GM20431 (cell line): ENCODE measurements around the gene SLC6A20.

Experiments
- in situ Hi-C: fragments of 300-500 bp; cut with MseI, MboI; formaldehyde crosslinking; loops from one replicate; pipeline ENCODE4 v1.15.0; 2020; ENCODE audit warnings: low sequenced_read_pairs; ENCODE audit not compliant: unreplicated experiment

Gene SLC6A20

DNA sequence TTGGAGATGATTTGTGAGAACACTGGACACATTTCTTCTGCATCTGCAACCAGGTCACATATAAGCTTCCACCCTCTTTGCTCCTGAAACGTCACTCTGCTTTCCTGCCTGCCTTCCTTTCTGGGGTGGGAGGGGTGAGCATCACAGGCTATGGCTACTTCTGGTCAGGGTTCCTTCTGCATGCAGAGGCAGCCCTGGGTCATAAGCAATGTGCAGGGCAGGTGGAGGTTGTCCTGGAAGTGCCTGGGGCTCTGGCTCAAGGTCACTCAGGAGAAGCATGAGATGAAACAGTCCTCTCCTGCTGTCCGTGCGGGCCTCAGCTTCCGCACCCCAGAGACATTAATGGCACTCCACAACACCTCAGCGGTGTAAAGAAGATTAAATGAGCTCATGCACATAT lies 15.1 kb downstream of the SLC6A20 start:
- in situ Hi-C loops, result no loop called here

DNA sequence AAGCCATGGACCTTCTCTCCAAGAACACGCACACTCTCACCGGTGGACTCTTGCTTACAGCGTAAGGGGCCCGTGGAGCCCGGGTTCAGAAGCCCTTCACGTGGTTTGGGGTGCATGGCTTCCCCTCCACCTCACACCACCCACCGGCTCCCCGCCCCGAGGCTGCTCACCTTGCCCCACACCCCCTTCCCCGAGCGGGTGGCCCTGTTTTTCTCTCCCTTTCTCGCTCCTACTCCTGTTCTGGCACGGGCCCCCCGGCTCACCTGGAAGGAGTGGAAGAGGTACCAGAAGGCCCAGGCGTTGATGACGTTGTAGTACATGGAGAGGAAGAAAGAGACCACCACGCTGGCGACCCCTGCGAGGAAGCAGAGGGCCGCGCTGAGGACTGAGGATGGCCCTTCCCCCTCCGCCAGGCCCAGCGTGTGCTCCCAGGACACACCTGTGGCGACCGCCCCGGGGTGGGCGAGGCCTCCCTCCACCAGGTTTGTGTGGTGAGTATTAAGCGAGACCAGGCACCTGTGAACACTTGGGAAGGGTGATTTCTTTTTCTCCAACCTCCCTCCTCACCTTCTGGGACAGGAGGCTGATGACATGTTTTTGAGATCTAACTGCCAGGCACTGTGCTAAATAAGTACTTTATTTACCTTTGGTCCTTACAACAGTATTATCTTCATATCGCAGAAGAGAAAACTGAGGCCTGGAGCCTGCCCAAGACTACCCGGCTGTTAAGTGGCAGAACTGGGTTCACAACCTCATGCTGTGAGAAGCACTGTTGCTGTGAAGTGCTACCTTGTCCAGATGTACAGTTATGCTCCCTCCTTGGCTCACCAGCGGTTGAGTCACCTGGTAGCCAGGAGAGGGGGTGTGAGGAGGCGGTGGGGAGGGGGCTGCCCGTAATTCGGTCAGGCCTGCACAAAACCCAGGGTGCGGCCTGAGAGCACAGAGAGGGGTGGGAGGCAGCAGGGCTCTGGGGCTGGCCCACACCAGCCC lies 16.3 kb downstream of the SLC6A20 start:
- in situ Hi-C loops, result no loop called here

DNA sequence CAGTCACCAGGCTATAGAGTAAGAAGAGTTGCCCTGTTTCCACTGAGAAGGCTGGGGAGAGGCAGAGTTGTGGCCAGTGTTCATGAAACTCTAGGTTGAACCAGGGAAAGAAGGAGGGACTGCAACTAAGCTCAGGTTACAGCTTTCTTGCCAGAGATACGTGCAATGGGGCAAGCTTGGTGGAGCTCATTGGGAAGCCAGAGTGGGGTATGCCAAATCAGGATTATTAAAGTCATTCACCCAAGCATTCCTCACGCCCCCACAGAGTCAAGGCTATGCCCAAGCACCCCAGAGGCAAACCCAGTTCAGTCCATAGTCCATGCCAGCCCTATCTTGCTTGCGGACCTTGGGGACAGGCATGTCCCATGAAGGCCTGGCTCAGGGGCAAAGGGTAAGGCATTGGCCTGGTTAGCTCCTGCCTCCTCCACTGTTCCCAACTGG lies 17.6 kb downstream of the SLC6A20 start:
- in situ Hi-C loops, result no loop called here

DNA sequence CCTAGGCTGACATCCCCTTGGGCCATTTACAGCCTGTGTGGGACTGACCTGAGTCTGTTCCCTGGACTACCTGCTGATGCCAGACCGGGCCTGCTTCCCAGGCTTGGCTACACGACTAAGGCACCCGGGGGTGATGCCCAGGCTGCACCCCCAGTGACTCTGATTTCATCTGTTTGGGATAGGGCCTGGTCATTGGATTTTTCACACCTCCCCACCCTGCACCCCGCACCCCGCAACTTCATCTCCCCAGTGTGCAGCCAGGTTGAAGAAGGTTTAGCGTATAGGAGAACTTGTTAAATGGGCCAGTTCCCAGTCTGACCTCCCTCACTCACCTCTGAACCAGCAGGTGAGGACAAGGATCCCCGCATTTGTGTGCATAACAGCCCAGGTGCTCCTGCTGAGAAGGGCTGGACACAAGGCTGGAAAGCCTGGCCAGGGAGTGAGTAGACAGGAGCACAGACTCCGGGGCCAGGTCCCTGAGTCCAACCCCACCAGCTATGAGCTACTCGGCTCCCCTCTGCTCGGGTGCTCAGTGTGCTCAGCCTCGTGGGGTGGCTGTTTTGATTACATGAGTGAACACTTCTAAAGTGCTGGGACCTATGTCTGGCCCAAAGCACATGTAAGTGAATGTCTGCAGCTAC lies 18.5 kb downstream of the SLC6A20 start:
- in situ Hi-C loops, result no loop called here

DNA sequence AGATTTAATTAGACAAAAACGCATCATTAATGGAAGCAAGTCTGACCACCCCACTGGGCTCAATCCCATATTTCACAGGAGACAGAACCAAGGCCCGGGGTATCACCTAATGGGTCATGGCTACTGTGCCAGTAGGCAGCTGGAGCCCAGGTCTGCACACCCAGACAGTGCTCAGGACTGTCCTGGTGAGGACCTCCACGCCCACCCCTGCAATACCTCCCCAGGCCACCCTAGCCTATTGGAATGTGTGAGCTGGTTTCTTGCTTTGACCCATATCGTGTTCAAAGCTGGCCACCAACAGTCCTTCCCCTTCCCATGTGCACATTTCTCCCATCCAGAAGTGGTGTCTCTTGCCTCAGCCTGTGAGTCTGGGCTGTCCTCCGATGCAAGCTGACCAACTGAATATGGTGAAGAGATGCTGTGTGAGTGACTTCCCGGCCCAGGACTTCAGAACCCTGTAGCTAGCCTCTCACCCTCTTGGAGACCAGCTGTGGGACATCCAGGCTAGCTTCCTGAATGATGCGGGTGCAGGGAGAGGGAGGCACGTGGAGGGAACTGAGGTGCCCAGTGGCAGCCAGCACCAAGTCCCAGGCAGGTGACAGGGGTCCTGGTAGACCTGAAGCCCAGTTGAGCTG lies 19.1 kb downstream of the SLC6A20 start:
- in situ Hi-C loops, result no loop called here

DNA sequence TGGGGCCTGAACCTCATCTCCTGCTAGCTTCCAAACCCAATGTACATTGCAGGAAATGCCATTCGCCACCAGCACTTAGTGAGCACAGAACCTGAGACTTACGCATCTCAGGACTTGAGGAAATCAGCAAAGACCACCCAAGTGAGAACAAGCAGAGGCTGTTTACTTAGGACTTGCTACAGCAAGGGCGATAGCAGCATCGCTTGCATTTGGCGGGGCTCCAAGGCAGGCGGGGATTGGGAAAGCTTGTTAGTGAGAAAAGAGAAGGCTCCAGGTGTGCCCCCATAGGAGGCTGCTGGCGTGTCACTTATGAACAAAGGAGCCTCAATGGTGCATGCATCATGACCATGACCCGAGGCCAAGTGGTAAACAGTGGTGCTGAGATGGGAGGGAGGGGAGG lies 19.7 kb downstream of the SLC6A20 start:
- in situ Hi-C loops, result no loop called here

DNA sequence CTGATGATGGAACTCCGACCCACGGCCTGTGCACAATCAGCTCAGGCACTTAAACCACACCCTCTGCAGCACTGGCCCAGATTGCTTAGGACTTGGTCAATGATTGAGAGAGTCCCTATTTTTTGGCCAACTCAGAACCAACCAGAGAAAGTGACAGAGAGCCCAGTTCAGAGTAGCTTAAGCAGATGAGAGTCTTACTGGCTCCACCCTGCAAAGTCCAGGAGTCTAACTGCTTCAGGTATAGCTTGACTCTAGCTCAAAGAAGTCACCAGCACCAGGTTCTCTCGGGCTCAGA lies 20.1 kb downstream of the SLC6A20 start:
- in situ Hi-C loops, result no loop called here

DNA sequence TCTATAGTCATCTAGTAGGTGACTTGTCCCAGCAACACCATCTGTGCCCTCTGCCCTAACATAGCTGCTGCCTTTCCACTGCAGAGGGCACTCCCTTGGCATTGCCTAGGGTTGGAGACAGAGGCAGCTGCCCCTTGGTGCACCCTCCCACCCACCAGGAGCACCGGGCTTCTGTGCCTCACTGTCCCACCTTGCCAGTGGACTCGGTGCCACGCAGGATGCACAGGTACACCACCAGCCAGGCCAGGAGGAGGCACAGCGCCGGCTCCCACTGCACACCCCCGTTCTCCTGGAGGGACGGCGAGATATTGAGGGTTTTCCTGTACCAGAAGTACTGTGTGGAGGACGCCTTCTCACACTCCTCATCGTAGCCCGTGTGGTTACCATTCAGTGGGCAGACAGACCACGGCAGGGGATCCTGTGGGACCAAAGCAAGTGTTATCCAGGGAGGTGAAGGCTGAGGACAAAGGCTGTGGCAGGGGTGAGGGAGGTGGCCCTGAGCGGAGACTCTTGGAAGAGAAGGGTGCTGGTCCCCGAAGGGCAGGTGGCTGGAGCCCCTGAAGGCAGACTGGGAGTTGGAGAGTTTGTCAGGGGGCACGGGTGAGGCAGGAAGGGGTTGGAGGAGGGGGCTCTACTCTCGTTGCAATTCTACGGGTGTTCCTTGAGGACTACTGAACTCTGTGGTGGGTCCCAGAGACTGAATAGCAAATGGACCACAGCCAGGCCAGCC lies 20.6 kb downstream of the SLC6A20 start:
- in situ Hi-C loops, result no loop called here

DNA sequence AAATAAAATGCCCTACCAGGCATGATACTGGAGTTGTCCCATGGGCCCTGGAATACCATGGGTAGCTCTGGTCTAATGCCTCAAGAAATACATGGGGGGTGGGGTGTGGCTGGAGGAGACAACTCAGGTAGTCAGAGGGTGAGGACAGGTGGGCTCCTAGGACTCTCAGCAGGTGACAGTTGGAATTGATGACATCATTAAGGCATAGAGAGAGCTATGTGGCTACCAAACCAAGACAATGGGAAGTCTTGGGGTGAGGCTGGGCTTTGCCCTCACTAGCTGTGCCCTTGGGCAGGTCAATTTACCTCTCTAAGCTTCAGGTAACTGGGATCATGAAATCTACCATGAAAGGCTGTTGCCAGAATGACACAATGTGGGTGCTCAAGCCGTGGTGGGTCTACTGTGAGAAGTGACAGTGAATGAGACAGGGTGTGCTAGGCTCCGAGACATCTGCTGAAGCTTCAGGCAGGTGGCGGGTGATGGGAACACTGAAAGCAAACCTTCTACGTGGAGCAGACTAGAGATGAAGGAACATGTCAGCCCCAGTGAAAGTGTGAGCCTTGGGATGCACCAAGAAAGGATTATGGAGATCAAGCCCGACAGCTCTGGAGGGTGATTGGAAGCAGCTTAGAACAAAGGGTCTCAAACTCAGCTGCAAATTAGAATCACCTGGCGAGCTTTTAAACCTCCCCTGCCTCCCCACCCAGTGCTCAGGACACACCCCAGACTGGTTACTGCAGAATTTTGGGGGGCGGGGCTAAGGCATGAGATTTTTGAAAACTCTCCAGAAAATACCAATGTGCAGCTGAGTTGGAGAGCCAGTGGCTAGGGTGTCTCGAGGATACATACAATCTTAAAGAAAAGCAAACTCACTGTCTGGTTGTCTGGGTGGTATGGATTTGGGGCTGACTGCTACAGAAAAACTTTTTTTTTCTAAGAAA lies 21.5 kb downstream of the SLC6A20 start:
- in situ Hi-C loops, result loop anchor here (25.0 kb wide), 2 partner anchors 287 to 612 kb away; no protein-coding TSS in a partner anchor

DNA sequence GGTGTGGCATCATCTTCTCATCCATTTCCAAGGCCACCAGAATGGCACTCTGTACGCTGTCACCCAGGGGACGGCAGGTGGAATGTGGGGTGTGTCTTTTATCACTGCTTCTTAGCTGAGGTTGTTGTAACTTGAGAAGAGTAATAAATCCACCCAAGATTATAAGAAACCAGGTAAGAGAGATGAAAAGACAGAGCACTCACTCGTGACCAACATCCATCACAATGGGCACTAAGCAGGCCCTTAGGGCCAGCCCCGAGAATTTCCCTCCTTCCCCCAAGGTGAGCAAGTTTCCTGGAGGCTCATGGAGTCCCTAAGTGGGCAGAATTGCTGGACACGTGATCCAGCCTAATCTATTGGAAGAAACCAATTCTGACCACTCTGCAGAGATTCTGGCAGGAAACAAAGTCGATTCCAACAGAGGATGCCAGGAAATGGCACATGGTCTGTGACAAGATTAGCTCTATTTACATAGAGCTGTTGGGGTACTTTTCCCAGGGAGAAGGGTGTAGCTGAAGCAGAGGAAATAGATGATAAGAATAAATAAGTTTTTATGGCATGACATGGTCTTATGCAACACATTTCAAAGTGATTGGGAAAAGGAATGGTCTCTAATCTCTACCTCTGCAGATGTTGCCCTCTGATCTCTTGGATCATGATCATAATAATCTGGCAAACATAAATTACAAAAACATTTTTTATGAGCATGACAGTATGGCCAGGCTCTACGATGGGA lies 22.5 kb downstream of the SLC6A20 start:
- in situ Hi-C loops, result loop anchor here (25.0 kb wide), 2 partner anchors 288 to 613 kb away; no protein-coding TSS in a partner anchor

DNA sequence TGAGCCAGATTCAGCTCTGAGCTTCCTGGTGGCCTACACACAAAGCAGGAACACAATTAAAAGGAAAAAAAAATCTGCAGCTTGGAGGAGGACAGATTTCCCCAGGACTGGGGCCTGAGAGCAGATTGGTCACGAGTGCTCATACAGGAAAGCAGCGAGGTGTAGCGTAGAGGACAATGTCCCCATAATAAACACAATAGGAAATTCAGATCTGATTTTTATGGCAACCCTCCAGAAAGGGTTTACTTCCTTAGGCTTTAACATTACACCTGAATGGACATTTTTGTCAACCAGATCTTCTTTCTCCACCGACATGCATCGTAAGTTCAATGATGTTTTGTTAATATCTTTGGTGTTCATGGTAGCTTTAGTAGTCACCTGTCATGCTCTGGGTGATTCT lies 23.3 kb downstream of the SLC6A20 start:
- in situ Hi-C loops, result loop anchor here (25.0 kb wide), 2 partner anchors 289 to 614 kb away; no protein-coding TSS in a partner anchor

DNA sequence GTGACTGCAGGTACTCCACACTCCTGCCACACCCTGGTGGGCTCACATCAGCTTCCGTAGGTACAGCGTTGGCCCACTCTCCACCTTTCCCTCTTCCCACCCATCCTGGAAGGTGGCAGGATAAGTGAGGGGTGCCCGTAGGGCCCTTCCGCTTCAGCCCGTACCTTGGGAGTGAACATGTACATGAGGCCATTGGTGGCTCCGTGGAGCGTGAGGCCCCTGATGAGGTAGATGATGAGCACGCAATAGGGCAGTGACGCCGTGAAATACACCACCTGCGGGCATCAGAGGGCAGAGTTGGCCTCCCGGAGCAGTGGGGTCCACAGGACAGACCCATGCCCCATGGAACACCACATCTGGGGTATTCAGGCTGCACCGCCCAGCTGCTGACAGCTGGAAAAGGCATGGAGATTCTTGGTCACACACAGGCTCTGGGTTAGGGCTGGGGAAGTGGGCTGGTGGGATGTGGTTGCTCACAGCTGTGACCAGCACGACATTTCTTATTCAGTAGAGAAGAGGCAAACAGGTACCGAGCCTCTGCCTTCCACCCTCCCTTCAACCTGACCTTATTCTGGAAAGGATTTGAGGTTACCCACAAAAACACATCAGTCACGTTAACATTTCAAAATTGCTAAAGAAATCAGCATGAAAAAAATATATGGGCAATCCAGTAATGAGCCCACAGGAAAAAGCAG lies 23.8 kb downstream of the SLC6A20 start:
- in situ Hi-C loops, result loop anchor here (25.0 kb wide), 2 partner anchors 290 to 615 kb away; no protein-coding TSS in a partner anchor

DNA sequence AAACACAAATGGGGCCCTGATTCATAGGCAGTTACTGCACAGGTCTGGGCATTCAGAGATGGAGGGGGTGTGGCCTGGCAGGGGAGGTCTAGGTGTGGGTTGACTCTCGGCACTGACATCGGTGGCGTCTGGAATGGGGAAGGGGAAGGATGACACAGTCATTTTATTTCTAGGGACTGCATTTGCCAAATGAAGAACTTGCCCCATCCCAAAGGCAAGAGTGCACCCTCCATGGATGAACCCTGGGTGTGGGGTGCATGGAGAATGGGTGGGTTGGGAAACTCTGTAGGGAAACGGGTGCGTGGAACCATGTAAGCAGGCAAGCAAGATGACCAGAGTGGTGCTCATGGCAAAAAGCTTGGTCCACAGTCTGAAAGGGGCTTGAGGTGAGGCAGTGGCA lies 24.5 kb downstream of the SLC6A20 start:
- in situ Hi-C loops, result loop anchor here (25.0 kb wide), 2 partner anchors 290 to 615 kb away; no protein-coding TSS in a partner anchor

DNA sequence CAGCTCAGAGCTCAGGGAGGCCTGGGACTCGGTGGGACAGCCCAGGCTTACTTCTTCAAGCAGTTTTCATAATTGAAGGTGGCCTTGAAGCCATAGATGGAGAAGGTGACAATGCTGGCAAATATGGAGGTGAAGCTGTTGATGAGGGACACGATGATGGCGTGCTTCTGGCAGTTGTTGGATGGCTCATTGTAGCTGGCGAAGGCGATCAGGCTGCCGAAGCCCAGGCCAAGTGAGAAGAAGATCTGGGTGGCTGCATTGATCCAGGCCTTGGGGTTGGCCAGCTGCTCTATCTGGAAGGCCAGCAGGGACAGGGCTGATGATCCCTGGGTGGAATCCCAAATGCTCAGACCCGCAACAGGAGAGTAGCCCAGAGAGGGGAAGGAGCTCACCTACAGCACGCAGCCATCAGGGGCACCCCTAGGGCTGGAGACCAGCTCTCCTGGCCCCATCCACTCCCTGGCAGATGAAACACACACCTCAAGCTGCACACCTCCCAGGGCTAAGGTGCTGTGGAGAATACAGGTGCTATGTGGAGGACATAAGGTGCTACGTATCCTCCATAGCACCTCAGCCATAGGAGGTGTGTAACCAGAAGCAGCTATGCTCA lies 25.1 kb downstream of the SLC6A20 start:
- in situ Hi-C loops, result loop anchor here (25.0 kb wide), 2 partner anchors 291 to 616 kb away; no protein-coding TSS in a partner anchor

DNA sequence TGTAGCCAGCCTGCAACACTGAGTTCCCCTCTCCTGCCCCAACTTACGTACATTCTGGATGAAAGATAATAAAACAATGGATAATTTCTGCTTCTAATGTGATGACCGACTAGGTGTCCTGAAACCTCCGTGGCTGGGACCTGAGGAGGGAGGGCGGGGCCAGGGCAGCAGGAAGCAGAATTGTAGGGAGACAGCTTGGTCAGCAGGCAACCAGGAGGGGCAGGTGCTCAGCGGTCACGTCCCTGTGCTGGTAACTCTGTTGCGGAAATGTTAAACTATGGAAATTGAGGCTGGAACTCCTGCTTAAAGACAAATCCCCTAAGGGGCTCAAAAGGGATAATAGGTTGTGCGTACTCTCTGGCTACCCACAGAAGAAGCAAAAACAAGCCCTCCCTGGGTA lies 30.4 kb downstream of the SLC6A20 start:
- in situ Hi-C loops, result loop anchor here (10.0 to 25.0 kb wide), 3 partner anchors 159 to 621 kb away; no protein-coding TSS in a partner anchor

DNA sequence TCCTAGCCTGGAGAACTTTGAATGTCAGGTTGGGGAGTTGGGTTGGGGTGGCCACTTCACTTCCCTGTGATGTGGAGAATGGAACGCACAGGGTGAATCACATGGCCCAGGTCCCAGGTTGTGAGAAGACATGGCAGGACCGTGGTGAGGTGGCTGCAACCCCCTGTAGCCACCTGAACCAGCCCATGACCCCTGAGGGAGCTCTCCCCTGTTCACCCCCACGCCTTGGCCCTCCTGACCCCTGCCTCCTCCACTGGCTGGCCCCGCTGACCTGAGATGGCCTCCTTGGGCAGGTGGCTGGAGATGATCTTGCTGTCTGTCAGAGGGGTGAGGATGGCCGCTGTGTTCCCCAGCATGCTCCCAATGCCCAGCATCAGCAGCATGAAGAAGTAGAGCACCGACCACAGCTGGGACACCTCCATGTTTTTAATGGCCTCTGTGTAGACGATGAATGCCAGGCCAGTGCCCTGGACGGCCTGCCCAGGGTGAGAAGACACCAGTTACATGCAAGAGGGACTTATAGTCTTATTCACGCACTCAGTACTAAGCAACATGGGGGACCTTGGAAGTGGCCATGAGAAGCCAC lies 31.0 kb downstream of the SLC6A20 start:
- in situ Hi-C loops, result loop anchor here (10.0 to 25.0 kb wide), 3 partner anchors 159 to 622 kb away; no protein-coding TSS in a partner anchor

DNA sequence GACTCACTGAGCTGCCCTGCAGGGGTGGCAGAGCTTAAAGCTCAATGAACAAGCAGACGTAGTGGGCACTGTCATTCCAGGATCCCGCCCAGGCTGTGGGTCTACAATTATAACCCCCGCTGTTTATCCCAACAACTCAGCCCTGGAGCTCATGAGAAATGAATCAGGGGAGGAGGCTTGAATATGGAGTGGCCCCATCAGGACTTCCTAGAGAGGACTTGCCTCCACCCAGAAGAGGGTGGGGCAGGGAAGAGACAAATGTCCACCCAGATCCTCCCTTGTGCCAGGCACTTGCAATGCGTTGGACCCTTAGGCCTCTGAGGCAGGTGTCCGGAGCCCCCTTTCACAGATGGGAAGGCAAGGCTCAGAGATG lies 33.0 kb downstream of the SLC6A20 start:
- in situ Hi-C loops, result loop anchor here (10.0 to 25.0 kb wide), 3 partner anchors 162 to 624 kb away; no protein-coding TSS in a partner anchor
